Astrocyte (in vitro differentiated cells and primary cell): Measurements from ENCODE around the gene EPB42. TPM values are rescaled to one million over a fixed set of nuclear protein-coding genes. Genes with fewer than 3 reads are reported as not detected.
"Not testable (repeated sequence)": the region's sequence is repeated elsewhere in the genome, so short reads cannot be mapped to it uniquely, and the experiment has no call there.

ENCODE experiments used
- DNase-seq: peaks from one replicate; pipeline ENCODE4 v3.0.0-alpha.2; 2010; ENCODE audit warnings: low read depth
- FAIRE-seq: peaks from 2 replicates; lab custom pipeline; 2011; peaks lifted over from hg19 to GRCh38; lab: Jason Lieb, UNC
- H2AFZ ChIP-seq: 2 replicates; pipeline ENCODE4 v1.6.0; 2012; ENCODE audit warnings: low read depth, low read length, inconsistent platforms
- H3K27ac ChIP-seq: 2 replicates; pipeline ENCODE4 v1.5.1; 2011; ENCODE audit warnings: low read depth, low read length, inconsistent platforms
- H3K27me3 ChIP-seq: 2 replicates; pipeline ENCODE4 v1.6.0; 2011; ENCODE audit warnings: low read length, inconsistent platforms; ENCODE audit not compliant: insufficient read depth
- H3K36me3 ChIP-seq: 2 replicates; pipeline ENCODE4 v1.5.1; 2011; ENCODE audit warnings: low read length, inconsistent platforms; ENCODE audit not compliant: insufficient read depth
- H3K4me1 ChIP-seq: 2 replicates; pipeline ENCODE4 v1.5.1; 2011; ENCODE audit warnings: low read length, inconsistent platforms; ENCODE audit not compliant: insufficient read depth
- H3K4me2 ChIP-seq: 2 replicates; pipeline ENCODE4 v1.6.0; 2012; ENCODE audit warnings: low read length, inconsistent platforms
- H3K4me3 ChIP-seq: 2 replicates; pipeline ENCODE4 v1.5.1; 2011; ENCODE audit warnings: low read depth, mild to moderate bottlenecking, low read length, inconsistent platforms; ENCODE audit not compliant: insufficient read depth
- H3K79me2 ChIP-seq: 2 replicates; pipeline ENCODE4 v1.6.0; 2012; ENCODE audit warnings: mild to moderate bottlenecking, low read length, inconsistent platforms; ENCODE audit not compliant: insufficient read depth
- H3K9ac ChIP-seq: 2 replicates; pipeline ENCODE4 v1.6.0; 2012; ENCODE audit warnings: mild to moderate bottlenecking, low read length, inconsistent platforms
- H3K9me3 ChIP-seq: 2 replicates; pipeline ENCODE4 v1.5.1; 2012; ENCODE audit warnings: low read depth, mild to moderate bottlenecking, low read length, inconsistent platforms; ENCODE audit not compliant: insufficient read depth
- H4K20me1 ChIP-seq: 2 replicates; pipeline ENCODE4 v1.6.0; 2012; ENCODE audit warnings: low read length, inconsistent platforms; ENCODE audit not compliant: insufficient read depth
- H3K27ac Mint-ChIP-seq: one replicate; pipeline ENCODE4 v1.8.0; 2021; ENCODE audit warnings: mild to moderate bottlenecking, mixed read lengths; ENCODE audit not compliant: unreplicated experiment
- H3K27me3 Mint-ChIP-seq: one replicate; pipeline ENCODE4 v1.8.0; 2021; ENCODE audit warnings: low read depth, mixed read lengths; ENCODE audit not compliant: unreplicated experiment
- H3K36me3 Mint-ChIP-seq: one replicate; pipeline ENCODE4 v1.8.0; 2021; ENCODE audit warnings: low read depth, mixed read lengths; ENCODE audit not compliant: unreplicated experiment
- H3K4me1 Mint-ChIP-seq: one replicate; pipeline ENCODE4 v1.8.0; 2021; ENCODE audit warnings: low read depth, mixed read lengths; ENCODE audit not compliant: unreplicated experiment
- H3K4me3 Mint-ChIP-seq: one replicate; pipeline ENCODE4 v1.8.0; 2021; ENCODE audit warnings: mild to moderate bottlenecking, moderate library complexity, mixed read lengths; ENCODE audit not compliant: unreplicated experiment
- H3K9me3 Mint-ChIP-seq: one replicate; pipeline ENCODE4 v1.8.0; 2021; ENCODE audit warnings: mild to moderate bottlenecking, mixed read lengths; ENCODE audit not compliant: unreplicated experiment
- CTCF ChIP-seq: IDR thresholded peaks from 2 replicates; pipeline ENCODE4 v1.5.1; 2011; ENCODE audit warnings: low read depth, mild to moderate bottlenecking, inconsistent platforms, low read length, moderate library complexity; ENCODE audit not compliant: insufficient read depth
- EZH2 ChIP-seq: IDR thresholded peaks from 2 replicates; pipeline ENCODE4 v1.6.1; 2012; ENCODE audit warnings: mild to moderate bottlenecking, low read length, inconsistent platforms; ENCODE audit not compliant: insufficient read depth
- total RNA-seq: library from RNA; stranded (reverse); gene quantifications from 2 replicates; pipeline ENCODE4 v1.2.1, GENCODE V29; 2021

The EPB42 gene
- total RNA-seq, 1 donor from 2014 or later: not detected

GRCh38 chr15:43199945-43200488 is 20.8 kb downstream of the EPB42 start:
- no peak for TF ChIP-seq EZH2
- no peak for TF ChIP-seq CTCF
- Mint-ChIP-seq H3K27ac (no peak overlapping the region), H3K9me3 (peaks cover 12% of the 10 kb centered on the region), H3K4me3 (no peak overlapping the region), H3K4me1 (peaks cover 1% of the 10 kb centered on the region), H3K36me3 (peaks cover 18% of the 10 kb centered on the region), H3K27me3 (peaks cover 22% of the 10 kb centered on the region)
- Histone ChIP-seq H3K27me3 (peaks cover 2% of the 10 kb centered on the region), H3K4me2 (no peak overlapping the region), H3K4me1 (no peaks in the 10 kb centered on the region), H3K9me3 (no peaks in the 10 kb centered on the region), H3K27ac (no peak overlapping the region), H3K36me3 (no peaks in the 10 kb centered on the region), H3K4me3 (no peak overlapping the region), H4K20me1 (no peaks in the 10 kb centered on the region), H3K79me2 (no peaks in the 10 kb centered on the region), H3K9ac (no peak overlapping the region), H2AFZ (no peak overlapping the region)
- no peak for DNase-seq
- no peak for FAIRE-seq

- Histone ChIP-seq H3K9ac (no peak overlapping the region), H3K79me2 (no peaks in the 10 kb centered on the region), H4K20me1 (no peaks in the 10 kb centered on the region), H2AFZ (no peak overlapping the region), H3K4me3 (no peak overlapping the region), H3K4me2 (no peak overlapping the region), H3K4me1 (no peaks in the 10 kb centered on the region), H3K27ac (no peak overlapping the region), H3K9me3 (no peaks in the 10 kb centered on the region), H3K27me3 (peaks cover 2% of the 10 kb centered on the region), H3K36me3 (no peaks in the 10 kb centered on the region)
- Mint-ChIP-seq H3K27ac (no peak overlapping the region), H3K27me3 (peaks cover 16% of the 10 kb centered on the region), H3K36me3 (peaks cover 18% of the 10 kb centered on the region), H3K9me3 (peaks cover 12% of the 10 kb centered on the region), H3K4me1 (no peaks in the 10 kb centered on the region), H3K4me3 (no peak overlapping the region)
- no peak for TF ChIP-seq EZH2
- no peak for TF ChIP-seq CTCF
- DNase-seq: no peak
- FAIRE-seq: no peak
These were observed 21.8 kb downstream of the EPB42 start for GRCh38 chr15:43198992-43199391.

GRCh38 chr15:43198556-43198955 is 22.3 kb downstream of the EPB42 start:
- H3K4me3 Mint-ChIP-seq, H3K4me1 ChIP-seq, H3K9ac ChIP-seq, H4K20me1 ChIP-seq, DNase-seq, H3K79me2 ChIP-seq, FAIRE-seq, H3K4me2 ChIP-seq, H3K9me3 ChIP-seq, H3K27ac ChIP-seq, H2AFZ ChIP-seq, H3K4me1 Mint-ChIP-seq, H3K36me3 ChIP-seq, H3K27ac Mint-ChIP-seq, H3K27me3 ChIP-seq, H3K4me3 ChIP-seq: not testable (repeated sequence)
- Mint-ChIP-seq H3K36me3 (peaks cover 18% of the 10 kb centered on the region), H3K9me3 (peaks cover 12% of the 10 kb centered on the region), H3K27me3 (peaks cover 14% of the 10 kb centered on the region)

- not testable (repeated sequence) for H3K4me1 ChIP-seq, H2AFZ ChIP-seq, FAIRE-seq, DNase-seq, H3K9me3 ChIP-seq, H3K27me3 ChIP-seq, H3K4me2 ChIP-seq, H3K4me3 ChIP-seq, H3K79me2 ChIP-seq, H3K27ac ChIP-seq, H3K9ac ChIP-seq, H3K36me3 ChIP-seq, H3K4me3 Mint-ChIP-seq, H3K4me1 Mint-ChIP-seq, H3K27ac Mint-ChIP-seq, H4K20me1 ChIP-seq, H3K9me3 Mint-ChIP-seq
- Mint-ChIP-seq H3K27me3 (peaks cover 11% of the 10 kb centered on the region), H3K36me3 (peaks cover 18% of the 10 kb centered on the region)
These were observed 23.0 kb downstream of the EPB42 start for GRCh38 chr15:43197773-43198172.
